ENCODE results near the gene KAT5. TPM values are rescaled to one million over a fixed set of nuclear protein-coding genes. Genes with fewer than 3 reads are reported as not detected.
A peak's percentile ranks its signal among the peaks of the same experiment; 100 is the strongest.

KAT5 gene
- total and polyA plus RNA-seq, 10 of the 15 experiments (the other 5 are each of a cell fraction or from before 2014, with no cell fraction given), result 3.4 to 66.1 (median 46.3) TPM

DNA sequence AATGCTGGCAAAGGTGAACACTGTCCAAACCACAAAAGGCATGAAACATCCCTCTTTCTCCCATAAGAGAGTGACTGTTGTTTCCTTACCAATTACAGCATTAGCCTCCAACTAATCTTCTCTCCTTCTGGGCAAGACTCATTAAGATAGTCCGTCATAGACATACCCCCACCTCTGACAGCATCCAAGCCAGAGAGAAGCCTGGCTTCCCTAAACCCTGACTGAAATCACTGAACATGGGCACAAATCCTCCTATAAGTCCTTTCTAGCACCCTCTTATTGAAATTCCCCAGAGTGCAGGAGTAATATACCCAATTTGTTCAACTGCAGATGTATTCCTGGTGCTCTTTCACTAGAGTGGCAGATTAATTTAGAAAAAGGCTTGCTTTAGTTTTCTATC is 10.2 kb downstream of the KAT5 start (continued):
- TF ChIP-seq ETV6 (conservative IDR thresholded peaks at IDR 0.05 in 1 of 2, IDR thresholded peaks at IDR 0.05 in 1 of 2; ENCODE audit: borderline replicate concordance in 1 of 2, low read depth in 1 of 2) (no peak), CBX5 (IDR thresholded peaks at IDR 0.05; ENCODE audit: low read depth) (no peak), POU2F2 (IDR thresholded peaks at IDR 0.05; ENCODE audit: borderline replicate concordance, low read depth, low read length) (no peak), FOXK2 (IDR thresholded peaks at IDR 0.05) (no peak), STAT3 (IDR thresholded peaks at IDR 0.05; ENCODE audit: low read depth, low read length) (no peak), GATAD2B (conservative IDR thresholded peaks at IDR 0.05; ENCODE audit: low read depth) (no peak)

- in situ Hi-C loops (cut with MboI), result no loop called here
- TF ChIP-seq BRCA1 (IDR thresholded peaks at IDR 0.05; ENCODE audit: low read depth, low read length), result no peak
- peak; percentile 7 to 25 (median 21); a peak in 2 of 6 replicates for TF ChIP-seq CTCF (IDR thresholded peaks at IDR 0.05 in 2 of 3, conservative IDR thresholded peaks at IDR 0.05 in 1 of 3; ENCODE audit: control insufficient read depth in 2 of 3, extremely low read depth in 1 of 3, insufficient read depth in 1 of 3, low read depth in 3 of 3, low read length in 3 of 3)
- ChIA-PET SMC1A (ENCODE audit: uncharacterized antibody, unreplicated experiment) (no interaction called here), CTCF (interaction anchor here (0.6 to 3.2 kb wide), 11 partner anchors 10 to 100 kb away, joined by 3 to 16 read pairs (median 4); partner anchors contain the start of gene KAT5), RAD21 (ENCODE audit: unreplicated experiment) (interaction anchor here (0.6 to 0.8 kb wide), 2 partner anchors 9 to 232 kb away, joined by 3 to 4 read pairs; no protein-coding TSS in a partner anchor), POLR2A (no interaction called here)
- H3K27me3 ChIP-seq (replicated peaks in 1 of 2; ENCODE audit: control insufficient read depth in 2 of 2, insufficient read depth in 2 of 2, low read length in 1 of 2), result no peaks in the 10 kb centered on the region; a peak in 1 of 4 replicates
- no peaks in the 10 kb centered on the region for H3K4me1 ChIP-seq (ENCODE audit: control insufficient read depth, insufficient read depth, low read length)
- H3K27ac ChIP-seq (ENCODE audit: control insufficient read depth, insufficient read depth), result no peak overlapping the region
- no peaks in the 10 kb centered on the region for H3K36me3 ChIP-seq (ENCODE audit: control insufficient read depth in 2 of 2, insufficient read depth in 2 of 2, low read length in 1 of 2)
- H3K9ac ChIP-seq (ENCODE audit: control insufficient read depth, insufficient read depth, low read length), result no peak overlapping the region
- H3K79me2 ChIP-seq (ENCODE audit: control insufficient read depth, insufficient read depth, low read length), result no peaks in the 10 kb centered on the region
- peak; percentile 26; the same call in 1 of the 3 replicates for ATAC-seq
- no peak for DNase-seq (ENCODE audit: low read depth, low spot score)
- H4K20me1 ChIP-seq (ENCODE audit: control insufficient read depth, insufficient read depth), result no peaks in the 10 kb centered on the region
- BruUV-seq (replicated peaks), result no TSS peak
- H3K4me2 ChIP-seq (ENCODE audit: control insufficient read depth, insufficient read depth), result no peak overlapping the region
- H2AFZ ChIP-seq (ENCODE audit: control insufficient read depth, low read depth, low read length), result no peak overlapping the region
- no peak overlapping the region for H3K4me3 ChIP-seq
- FAIRE-seq, result no peak
- 7% methylated on average over 6 of the region's 6 CpGs for WGBS (ENCODE audit: insufficient coverage, insufficient replicate concordance, low lambda C conversion rate, missing lambda C conversion rate)
- intact Hi-C loops (cut with micrococcal nuclease; ENCODE audit: unreplicated experiment), result loop anchor here (5.0 kb wide), 1 partner anchor 41 kb away; no protein-coding TSS in a partner anchor
- no peaks in the 10 kb centered on the region for H3K9me3 ChIP-seq (replicated peaks; ENCODE audit: control insufficient read depth, insufficient read depth, low read length)
Observed at GRCh38 chr11:65726660-65727059, 14.6 kb downstream of the KAT5 start.

All from GM12878 (cell line).